Lower leg skin (tissue), 3 donors: ENCODE results near the gene PLCH1.

ENCODE experiments used
- POLR2A ChIP-seq, 2 donors: fragments of 450-650 bp; IDR thresholded peaks; one replicate each; pipeline ENCODE4 v1.6.1; 2016 to 2017; ENCODE audit warnings: antibody characterized with exemption in 2 of 2, mild to moderate bottlenecking in 1 of 2, moderate library complexity in 1 of 2
- TF ChIP-seq, protein P1 (sequence below), 3 donors: fragments of 450-650 bp; IDR thresholded peaks; one replicate each; pipeline ENCODE4 v1.5.1; 2016; ENCODE audit warnings: antibody characterized with exemption in 3 of 3, mild to moderate bottlenecking in 3 of 3, moderate library complexity in 2 of 3

DNA sequence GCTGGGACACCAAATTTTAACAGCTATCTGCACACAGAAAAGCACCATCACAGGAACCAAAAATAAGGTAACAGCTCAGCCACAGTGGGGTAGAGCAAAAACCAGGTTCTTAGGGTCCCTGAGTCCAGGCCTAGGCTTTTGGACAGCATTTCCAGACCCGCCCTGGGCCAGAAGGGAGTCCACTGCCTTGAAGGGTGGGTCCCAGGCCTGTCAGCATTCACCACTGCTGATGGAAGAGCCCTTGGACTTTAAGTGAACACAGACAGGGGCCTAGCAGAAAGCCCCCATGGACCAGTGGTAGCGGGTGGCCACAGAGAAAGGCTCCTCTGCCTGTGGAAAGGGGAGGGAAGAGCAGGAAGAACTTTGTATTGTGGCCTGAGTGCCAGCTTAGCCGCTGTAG is 56.4 kb downstream of the PLCH1 start:
- TF ChIP-seq, protein P1, sequence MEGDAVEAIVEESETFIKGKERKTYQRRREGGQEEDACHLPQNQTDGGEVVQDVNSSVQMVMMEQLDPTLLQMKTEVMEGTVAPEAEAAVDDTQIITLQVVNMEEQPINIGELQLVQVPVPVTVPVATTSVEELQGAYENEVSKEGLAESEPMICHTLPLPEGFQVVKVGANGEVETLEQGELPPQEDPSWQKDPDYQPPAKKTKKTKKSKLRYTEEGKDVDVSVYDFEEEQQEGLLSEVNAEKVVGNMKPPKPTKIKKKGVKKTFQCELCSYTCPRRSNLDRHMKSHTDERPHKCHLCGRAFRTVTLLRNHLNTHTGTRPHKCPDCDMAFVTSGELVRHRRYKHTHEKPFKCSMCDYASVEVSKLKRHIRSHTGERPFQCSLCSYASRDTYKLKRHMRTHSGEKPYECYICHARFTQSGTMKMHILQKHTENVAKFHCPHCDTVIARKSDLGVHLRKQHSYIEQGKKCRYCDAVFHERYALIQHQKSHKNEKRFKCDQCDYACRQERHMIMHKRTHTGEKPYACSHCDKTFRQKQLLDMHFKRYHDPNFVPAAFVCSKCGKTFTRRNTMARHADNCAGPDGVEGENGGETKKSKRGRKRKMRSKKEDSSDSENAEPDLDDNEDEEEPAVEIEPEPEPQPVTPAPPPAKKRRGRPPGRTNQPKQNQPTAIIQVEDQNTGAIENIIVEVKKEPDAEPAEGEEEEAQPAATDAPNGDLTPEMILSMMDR (IDR thresholded peaks at IDR 0.05), result no peak
- no peak for TF ChIP-seq POLR2A (IDR thresholded peaks at IDR 0.05)
